Upper lobe of left lung (tissue), 6 donors: ENCODE data around the gene NEFH. TPM values are rescaled to one million over a fixed set of nuclear protein-coding genes. Genes with fewer than 3 reads are reported as not detected.

Source experiments
- ATAC-seq, 2 donors: fragments of 200-7000 bp; cut with Tn5 transposase; one replicate each; pipeline ENCODE4 v1.9.1; 2022; ENCODE audit warnings: mild to moderate bottlenecking in 2 of 2, moderate library complexity in 2 of 2; ENCODE audit not compliant: low FRiP score in 2 of 2
- DNase-seq, 2 donors: peaks; one replicate each; pipeline ENCODE4 v3.0.0-alpha.2; 2019 to 2020
- H3K27ac ChIP-seq, 4 donors: fragments of 200-600 bp; sonication (generic); one replicate each; pipeline ENCODE4 v1.5.1; 2016 to 2019
- H3K27me3 ChIP-seq, 4 donors: fragments of 200-600 bp; sonication (generic); one replicate each; pipeline ENCODE4 v1.5.1; 2017 to 2019
- H3K36me3 ChIP-seq, 4 donors: fragments of 200-600 bp; sonication (generic); one replicate each; pipeline ENCODE4 v1.5.1; 2016 to 2019
- H3K4me1 ChIP-seq, 4 donors: fragments of 200-600 bp; sonication (generic); one replicate each; pipeline ENCODE4 v1.5.1; 2018 to 2019
- H3K4me3 ChIP-seq, 4 donors: fragments of 200-600 bp; sonication (generic); one replicate each; pipeline ENCODE4 v1.5.1; 2017 to 2019; ENCODE audit warnings: mild to moderate bottlenecking in 2 of 4, moderate library complexity in 1 of 4
- H3K9me3 ChIP-seq, 4 donors: fragments of 200-600 bp; sonication (generic); one replicate each; pipeline ENCODE4 v1.5.1; 2018 to 2019
- CTCF ChIP-seq, 6 experiments: fragments of 450-650 bp in 4 of 6; fragments of 200-600 bp in 2 of 6; sonication (generic) in 2 of 6; IDR thresholded peaks; one replicate each; pipeline ENCODE4 v1.5.1; 2016 to 2019; ENCODE audit warnings: antibody characterized with exemption in 6 of 6
- EP300 ChIP-seq, 4 donors: sonication (generic); formaldehyde crosslinking; IDR thresholded peaks; one replicate each; pipeline ENCODE4 v1.5.1; 2017; ENCODE audit warnings: antibody characterized with exemption in 4 of 4, control low read depth in 2 of 4
- POLR2A ChIP-seq, 4 donors: fragments of 450-650 bp; IDR thresholded peaks; one replicate each; pipeline ENCODE4 v1.5.1; 2016 to 2017; ENCODE audit warnings: antibody characterized with exemption in 4 of 4, mild to moderate bottlenecking in 2 of 4
- POLR2AphosphoS5 ChIP-seq, 2 donors: sonication (generic); formaldehyde crosslinking; IDR thresholded peaks; one replicate each; pipeline ENCODE4 v1.5.1; 2017; ENCODE audit warnings: antibody characterized with exemption in 2 of 2
- WGBS, 2 donors: methylation state at CpG; one replicate each; pipeline ENCODE4 v1.1.5; 2017 to 2018; 5-methylcytosine and 5-hydroxymethylcytosine counted together
- total RNA-seq, 6 donors: library from RNA; depleted of rRNA in 4 of 6; stranded (reverse); fragments of >200 nt in 4 of 6; gene quantifications; one replicate each; pipeline versions ENCODE4 v1.1.0 to v1.2.1, GENCODE V29; 2016 to 2021
- donor health status: DM: no; HTN: no; CAD: no; lungs with moderate emphysema.
- donor health status: DM: no; HTN: yes; CAD: no; lungs with severe emphysema.

Gene NEFH
- total RNA-seq, 6 donors from 2014 or later: 0.26 to 0.94 (median 0.46) TPM; not detected in 3

- DNase-seq (no peak), ATAC-seq (no peak)
- no peak for TF ChIP-seq CTCF (IDR thresholded peaks at IDR 0.05)
- no peak for TF ChIP-seq POLR2AphosphoS5 (IDR thresholded peaks at IDR 0.05)
- no peak for TF ChIP-seq EP300 (IDR thresholded peaks at IDR 0.05)
- TF ChIP-seq POLR2A (IDR thresholded peaks at IDR 0.05): no peak
- no peaks in the 10 kb centered on the region for H3K4me1 ChIP-seq
- WGBS, 2 donors: 96 to 97% methylated on average over 3 of the region's 3 CpGs
- H3K4me3 ChIP-seq: no peak overlapping the region
- H3K9me3 ChIP-seq: no peaks in the 10 kb centered on the region
- H3K36me3 ChIP-seq: peaks cover 50 to 100% (median 84%) of the 10 kb centered on the region in 4 donors
- no peaks in the 10 kb centered on the region for H3K27me3 ChIP-seq
- H3K27ac ChIP-seq: no peak overlapping the region
Observed at GRCh38 chr22:29536411-29536810, 56.4 kb downstream of the NEFH start.

GRCh38 chr22:29539105-29539504 is 59.1 kb downstream of the NEFH start:
- no peak for ATAC-seq
- TF ChIP-seq CTCF (IDR thresholded peaks at IDR 0.05) (no peak), EP300 (IDR thresholded peaks at IDR 0.05) (no peak), POLR2A (IDR thresholded peaks at IDR 0.05) (no peak), POLR2AphosphoS5 (IDR thresholded peaks at IDR 0.05) (no peak)
- WGBS, 2 donors: 71 to 80% methylated on average over 3 of the region's 3 CpGs
- DNase-seq: no peak
- peaks cover 47 to 93% (median 77%) of the 10 kb centered on the region in 4 donors for H3K36me3 ChIP-seq
- H3K4me1 ChIP-seq: no peaks in the 10 kb centered on the region
- no peak overlapping the region for H3K4me3 ChIP-seq
- no peaks in the 10 kb centered on the region for H3K9me3 ChIP-seq
- H3K27me3 ChIP-seq: no peaks in the 10 kb centered on the region
- no peak overlapping the region for H3K27ac ChIP-seq

Other genes with a start within 250 kb of the NEFH start
- gene RHBDD3, start 212.2 kb upstream of the NEFH start, total RNA-seq: 10 to 100 TPM; 17.3 to 47.1 (median 27.9) TPM
- 100 to 1,000 TPM; 156 to 293 (median 183) TPM for gene EWSR1, start 211.9 kb upstream of the NEFH start, total RNA-seq
- gene GAS2L1, start 173.6 kb upstream of the NEFH start, total RNA-seq: 10 to 100 TPM; 14.4 to 63.4 (median 36.1) TPM
- gene RASL10A, start 164.5 kb upstream of the NEFH start, total RNA-seq: 10 to 100 TPM in 1 of 6 donors, 1 to 10 TPM in 5; 1.2 to 33.5 (median 2.0) TPM
- gene AP1B1, start 91.6 kb upstream of the NEFH start, total RNA-seq: 100 to 1,000 TPM in 1 of 6 donors, 10 to 100 TPM in 5; 44.7 to 162 (median 80.7) TPM
- gene RFPL1, start 41.6 kb upstream of the NEFH start, total RNA-seq: not detected
- gene THOC5, start 73.5 kb downstream of the NEFH start, total RNA-seq: 100 to 1,000 TPM in 1 of 6 donors, 10 to 100 TPM in 5; 30.1 to 126 (median 57.4) TPM
- gene NIPSNAP1, start 100.9 kb downstream of the NEFH start, total RNA-seq: 10 to 100 TPM; 16.8 to 32.8 (median 21.8) TPM
- 10 to 100 TPM; 31.2 to 43.8 (median 41.3) TPM for gene NF2, start 123.4 kb downstream of the NEFH start, total RNA-seq
- gene CABP7, start 239.8 kb downstream of the NEFH start, total RNA-seq: under 1 TPM in 2 of 6 donors, not detected in 4; 0.15 to 0.44 TPM